HG03025 (cell line): Measurements from ENCODE around the gene GLB1L2.
"Not testable (repeated sequence)": the region's sequence is repeated elsewhere in the genome, so short reads cannot be mapped to it uniquely, and the experiment has no call there.

Source experiments
- ATAC-seq: cut with Tn5 transposase; IDR thresholded peaks from one replicate; pipeline ENCODE4 v1.9.1; 2021; ENCODE audit warnings: mild to moderate bottlenecking, moderate library complexity; ENCODE audit not compliant: unreplicated experiment, low FRiP score

GLB1L2 gene

DNA sequence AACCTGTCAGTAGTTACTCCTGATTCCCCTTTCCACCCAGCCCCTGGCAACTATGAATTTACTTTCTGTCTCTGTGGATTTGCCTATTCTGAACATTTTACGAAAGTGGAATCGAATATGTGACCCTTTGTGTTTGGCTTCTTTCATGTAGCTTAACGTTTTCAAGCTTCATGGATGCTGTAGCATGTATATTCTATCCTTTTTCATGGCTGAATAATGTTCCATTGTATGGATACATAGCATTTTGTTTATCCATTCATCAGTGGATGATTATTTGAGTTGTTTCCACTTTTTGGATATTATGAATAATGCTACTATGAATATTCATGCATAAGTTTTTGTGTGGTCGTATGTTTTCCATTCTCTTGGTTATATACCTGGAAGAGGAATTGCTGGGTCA, 9.2 kb upstream of the GLB1L2 start:
- no peak for ATAC-seq

GRCh38 chr11:134328433-134328832, 3.4 kb upstream of the GLB1L2 start:
- ATAC-seq = no peak

DNA sequence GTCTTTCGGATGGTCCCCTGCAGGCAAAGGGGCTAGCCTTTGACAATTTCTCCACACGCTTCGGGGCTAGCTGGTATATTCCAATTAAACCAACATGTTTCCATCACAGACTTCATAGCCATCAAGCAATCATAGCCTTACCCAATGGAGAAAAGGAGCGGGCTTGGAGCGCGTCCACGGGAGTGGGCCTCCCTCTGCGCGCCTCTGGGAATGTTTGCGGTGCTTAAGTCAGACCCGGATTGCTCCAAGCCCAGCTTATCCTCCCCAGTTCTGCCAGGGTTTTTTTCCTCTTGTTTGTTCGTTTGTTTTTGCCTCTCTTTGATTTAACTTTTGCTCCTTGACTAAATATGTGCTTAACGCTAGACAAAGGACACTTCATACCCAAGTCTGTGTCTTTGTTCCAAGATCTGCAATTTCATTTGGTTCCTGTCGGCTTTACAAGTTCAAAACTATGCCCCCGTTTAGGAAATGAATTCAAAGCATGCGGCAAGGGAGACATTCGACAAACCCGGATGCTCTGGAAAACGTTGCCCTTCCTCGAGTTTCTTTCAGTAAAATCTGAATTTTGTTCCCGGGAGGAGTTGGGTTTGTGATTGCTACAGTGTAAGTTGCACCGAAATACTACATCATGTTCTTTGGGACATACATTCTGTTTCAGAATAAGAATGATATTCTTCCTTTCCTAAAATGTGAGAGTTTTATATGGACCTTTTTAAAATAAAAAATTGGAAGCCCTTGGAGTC, 1.0 kb upstream of the GLB1L2 start:
- no peak for ATAC-seq

DNA sequence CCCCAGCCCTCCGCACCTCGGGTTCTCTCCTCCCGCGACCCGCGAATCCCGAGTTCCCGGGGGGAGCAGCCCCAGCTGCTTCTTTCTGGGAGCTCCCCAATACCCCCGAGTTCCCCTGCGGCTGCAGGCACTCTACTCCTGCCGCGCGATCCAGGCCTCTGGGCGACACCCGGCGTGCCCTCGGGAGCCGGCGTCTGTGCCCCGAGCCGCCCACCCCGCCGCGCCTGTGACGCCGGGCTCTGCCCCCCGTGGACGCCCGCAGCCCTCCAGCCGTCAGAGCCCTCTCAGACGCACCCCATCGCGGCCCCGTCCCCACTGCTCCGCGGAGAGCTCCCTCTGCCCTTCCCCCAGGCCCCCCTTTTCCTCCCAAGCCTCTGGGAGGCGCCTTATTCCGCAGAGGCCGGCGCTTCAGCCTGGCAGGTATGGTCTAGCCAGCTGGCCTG, 422 bp downstream of the GLB1L2 start:
- ATAC-seq = peak; percentile 24

- no peak for ATAC-seq
Measured at GRCh38 chr11:134332782-134333181, 994 bp downstream of the GLB1L2 start.

- ATAC-seq = no peak
Measured at GRCh38 chr11:134333312-134333711, 1.5 kb downstream of the GLB1L2 start.

- ATAC-seq = no peak
Measured at GRCh38 chr11:134333946-134334345, 2.2 kb downstream of the GLB1L2 start.

DNA sequence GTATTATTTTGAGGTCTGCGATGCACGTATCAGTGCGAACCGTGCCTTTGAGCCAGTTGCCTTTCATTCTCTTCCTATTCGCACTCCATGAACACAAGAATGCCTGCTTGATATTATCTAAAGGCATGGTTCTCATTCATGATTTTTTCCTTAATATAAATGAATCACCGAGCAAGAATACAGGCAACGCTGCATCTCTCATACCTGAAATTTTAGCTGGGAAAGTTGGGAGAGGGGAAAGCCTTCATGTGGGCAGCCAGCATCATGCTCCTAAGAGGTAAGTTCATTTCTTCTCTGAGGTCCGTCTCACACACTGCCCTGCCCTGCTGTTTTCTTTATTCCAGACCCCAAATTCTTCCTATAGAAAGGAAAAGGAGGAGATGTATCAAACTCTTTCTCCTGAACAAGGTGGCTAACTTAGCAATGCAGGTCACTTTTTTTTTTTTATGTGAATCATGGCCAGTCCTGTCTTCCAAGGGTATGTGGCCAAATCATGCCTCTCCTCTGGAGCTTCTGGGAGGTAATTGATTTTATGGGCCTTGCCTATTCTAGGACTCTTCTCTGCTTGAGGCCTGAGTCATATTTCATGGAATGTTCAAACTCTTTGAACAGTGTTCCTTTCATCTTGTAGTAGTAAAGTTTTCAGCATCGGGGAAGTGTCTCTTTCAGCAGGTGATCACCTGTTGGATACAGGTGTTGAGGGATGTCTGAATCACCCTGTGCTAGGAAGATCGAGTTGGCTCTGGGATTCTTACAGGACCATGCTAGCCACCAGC, 3.2 kb downstream of the GLB1L2 start:
- no peak for ATAC-seq

DNA sequence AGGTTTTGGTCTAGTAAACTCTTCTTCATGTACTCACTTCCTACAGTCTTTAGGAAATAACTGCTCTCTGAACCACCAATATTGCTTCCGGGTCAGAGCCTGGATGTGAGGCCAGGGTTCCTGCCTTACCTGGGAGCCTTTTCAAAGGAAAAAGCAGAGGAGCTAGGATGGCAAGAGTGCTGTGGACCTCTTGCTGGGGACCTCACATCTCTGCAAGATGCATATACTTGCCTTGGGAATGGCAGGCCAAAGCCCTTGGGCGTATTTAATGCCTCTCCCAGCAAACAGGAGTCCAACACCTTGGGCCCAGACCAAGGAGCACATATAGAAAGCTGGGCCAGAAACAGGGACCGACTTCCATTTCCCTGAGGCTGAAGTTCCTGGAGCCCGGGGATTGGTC, 5.3 kb downstream of the GLB1L2 start:
- no peak for ATAC-seq

DNA sequence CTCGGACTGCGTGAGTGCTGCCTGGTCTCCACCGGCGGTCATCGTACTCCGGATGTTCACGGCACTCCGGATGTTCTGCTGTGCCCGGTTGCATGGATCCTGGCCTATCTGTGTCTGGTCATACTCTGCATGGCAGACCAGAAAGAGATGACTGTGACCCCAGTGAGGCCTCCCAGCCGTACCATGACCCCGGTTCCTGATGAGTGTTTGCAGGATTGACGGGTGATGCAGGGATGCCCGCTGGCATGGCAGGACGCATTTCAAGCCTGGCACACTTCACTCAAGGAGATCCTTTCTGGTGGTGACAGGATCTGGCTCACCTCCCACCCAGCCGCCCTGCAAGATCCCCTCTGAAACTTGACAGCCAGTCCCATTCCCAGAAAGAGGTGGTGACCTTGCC, 6.3 kb downstream of the GLB1L2 start:
- no peak for ATAC-seq

GRCh38 chr11:134338654-134339053, 6.9 kb downstream of the GLB1L2 start:
- ATAC-seq = no peak

DNA sequence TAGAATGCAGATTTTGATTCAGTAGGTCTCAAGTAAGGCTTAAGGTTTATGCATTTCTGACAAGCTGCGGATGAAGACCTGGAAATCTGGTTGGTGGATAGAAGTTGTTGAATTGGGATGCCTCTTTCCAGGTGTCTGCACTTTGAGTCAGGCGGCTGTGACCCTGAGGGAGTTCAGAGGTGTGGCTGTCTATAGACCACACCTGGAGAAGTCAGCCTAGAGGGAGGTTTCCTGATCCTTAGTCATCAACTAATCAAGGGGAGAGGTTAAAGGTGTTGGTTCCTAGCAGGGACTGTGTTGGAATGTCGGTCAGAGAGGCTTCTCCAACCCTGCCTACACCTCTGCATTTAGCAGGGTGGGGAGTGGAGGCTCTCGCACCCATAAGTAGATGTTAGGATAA, 8.0 kb downstream of the GLB1L2 start:
- ATAC-seq = no peak

DNA sequence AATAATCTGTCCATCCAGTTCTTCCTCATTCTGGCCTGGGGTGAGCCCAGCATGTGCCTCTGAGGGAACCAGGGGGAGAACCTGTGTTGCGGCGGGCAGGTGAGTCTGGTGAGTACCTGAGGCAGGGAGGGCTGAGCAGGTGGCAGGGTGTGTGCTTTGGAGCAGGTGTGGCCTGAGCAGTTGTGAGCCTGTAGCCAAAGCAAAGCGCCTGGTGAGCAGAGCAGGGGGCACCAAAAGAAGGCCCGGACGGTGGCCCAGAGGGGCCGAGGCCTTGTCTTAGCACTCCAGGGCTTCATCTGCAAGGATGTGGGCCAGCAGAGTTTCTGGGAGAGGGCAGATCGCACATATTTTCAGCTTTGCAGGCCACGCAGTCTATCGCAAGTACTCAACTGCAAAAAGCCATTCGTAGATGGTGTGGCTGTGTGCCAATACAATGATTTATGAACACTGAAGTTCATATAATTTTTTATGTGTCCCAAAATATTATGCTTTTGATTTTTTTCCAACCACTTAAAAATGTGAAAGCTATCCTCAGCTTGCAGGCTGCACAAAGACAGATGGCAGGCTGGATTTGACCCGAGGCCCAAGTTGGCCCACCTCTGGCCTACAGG, 8.7 kb downstream of the GLB1L2 start:
- no peak for ATAC-seq

DNA sequence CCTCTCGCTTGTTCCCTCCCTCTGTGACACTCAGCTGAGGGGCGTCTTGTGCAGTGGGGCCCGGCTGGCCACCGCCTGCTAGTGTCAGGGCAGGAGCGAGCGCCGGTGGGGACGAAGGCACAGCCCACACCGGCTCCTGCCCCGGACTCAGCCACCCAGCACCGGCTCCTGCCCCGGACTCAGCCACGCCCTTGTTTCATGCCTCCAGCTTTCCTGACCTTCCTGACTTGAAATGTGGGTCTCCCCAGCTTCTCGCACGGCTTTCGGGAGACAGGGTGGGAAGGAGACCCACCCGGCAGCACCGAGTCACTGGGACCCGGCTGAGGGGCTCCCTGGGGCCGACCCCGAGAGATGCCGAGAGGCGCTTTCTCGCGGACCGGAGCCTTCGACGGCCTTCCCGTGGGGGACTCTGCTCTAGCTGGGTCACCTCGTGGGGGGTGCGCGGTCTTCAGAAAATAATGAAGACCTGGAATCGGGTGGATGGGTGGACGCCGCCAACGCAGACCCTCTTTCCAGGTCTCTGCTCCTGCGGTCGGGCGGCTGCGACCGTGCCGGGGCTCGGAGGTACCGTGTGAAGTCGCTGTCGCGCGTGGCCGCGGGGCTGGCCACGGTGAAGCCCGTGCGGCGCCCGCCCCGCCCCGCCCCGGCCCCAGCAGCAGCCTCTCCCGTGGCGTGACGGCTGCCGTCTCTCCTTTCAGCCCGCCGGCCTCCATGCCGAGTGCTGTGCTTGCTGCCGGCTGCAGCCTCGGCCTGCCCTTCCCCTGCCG, 10.2 kb downstream of the GLB1L2 start:
- no peak for ATAC-seq

- ATAC-seq = no peak
Measured at GRCh38 chr11:134342572-134343340, 11.0 kb downstream of the GLB1L2 start.

DNA sequence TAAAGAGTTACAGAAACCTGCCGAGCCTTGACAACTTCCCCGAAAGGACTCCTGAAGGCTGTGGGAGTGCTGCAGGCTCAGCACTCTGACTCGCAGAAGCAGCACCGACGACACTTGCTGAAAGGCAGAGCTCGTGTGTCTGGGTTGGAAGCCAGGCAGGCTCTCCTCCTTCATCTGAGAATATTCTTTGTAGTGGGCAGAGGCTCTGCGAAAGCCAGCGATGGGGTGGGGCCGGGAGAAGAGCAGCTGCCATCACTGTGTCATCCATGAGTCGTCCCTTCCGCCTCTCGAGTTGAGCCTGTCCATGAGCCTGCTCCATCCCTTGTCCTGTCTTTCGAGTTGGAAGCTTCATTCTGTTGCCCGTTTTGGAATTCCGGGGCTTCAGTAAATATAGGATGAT, 11.9 kb downstream of the GLB1L2 start:
- no peak for ATAC-seq

GRCh38 chr11:134344497-134345236, 12.9 kb downstream of the GLB1L2 start:
- ATAC-seq = not testable (repeated sequence)

DNA sequence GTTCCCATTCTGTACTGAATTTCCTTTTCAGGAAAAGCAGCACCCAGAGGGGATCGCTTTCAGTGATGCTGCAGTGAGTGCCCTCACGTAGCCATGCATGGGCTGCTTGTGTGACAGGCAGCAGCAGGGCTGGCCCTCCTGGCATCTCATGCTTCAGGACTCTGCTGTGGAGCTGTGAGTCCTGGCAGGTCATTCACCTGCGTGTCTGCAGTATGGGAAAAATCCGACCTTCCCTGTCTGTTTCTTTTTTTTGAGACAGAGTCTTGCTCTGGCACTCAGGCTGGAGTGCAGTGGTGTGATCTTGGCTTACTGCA, 13.4 kb downstream of the GLB1L2 start:
- no peak for ATAC-seq

DNA sequence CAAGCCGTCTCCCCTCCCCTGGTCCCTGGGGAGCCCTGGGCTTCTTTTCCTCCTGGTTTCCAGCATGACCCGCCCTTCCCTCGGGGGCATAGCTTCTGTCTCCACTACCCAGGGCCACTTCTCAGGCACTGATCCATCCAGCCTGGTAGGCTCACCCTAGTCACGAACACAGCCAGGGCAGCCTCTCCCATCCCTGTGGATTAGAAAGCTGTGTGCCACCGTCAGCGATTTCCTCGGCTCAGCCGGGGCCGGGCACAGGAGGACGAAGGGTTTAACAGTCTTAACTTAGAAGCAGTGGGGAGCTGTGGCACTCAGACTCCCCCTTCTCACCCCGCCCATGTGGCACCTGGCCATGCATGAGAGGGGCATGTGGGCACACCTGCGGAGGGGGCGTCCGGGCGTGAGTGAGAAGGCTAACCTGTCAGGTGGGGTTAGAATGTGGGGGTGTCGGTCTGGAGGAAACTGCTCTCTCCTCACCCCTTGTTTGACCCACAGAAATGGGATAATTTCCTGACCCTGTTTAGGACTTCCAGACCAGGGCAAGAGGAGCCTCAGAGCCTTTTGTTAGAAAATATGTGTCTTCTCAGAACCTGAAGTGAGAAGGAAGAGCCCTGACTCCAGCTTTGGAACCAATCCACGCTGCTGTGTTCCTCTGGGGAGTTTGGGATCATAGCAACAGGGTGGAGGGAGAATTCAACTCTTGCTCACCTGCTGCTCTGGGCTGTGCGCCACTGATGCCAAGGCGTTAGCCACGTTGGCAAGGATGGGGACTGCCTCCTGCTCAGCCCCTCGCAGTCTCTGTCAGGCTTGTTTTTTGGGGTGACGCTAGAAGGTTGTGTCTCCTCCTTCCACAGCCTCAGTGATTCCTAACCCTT, 14.6 kb downstream of the GLB1L2 start:
- ATAC-seq = no peak
